ENCODE measurements around the gene ITSN2. TPM values are rescaled to one million over a fixed set of nuclear protein-coding genes. Genes with fewer than 3 reads are reported as not detected.

The ITSN2 gene
- total RNA-seq, 3 donors from 2014 or later, result 43.4 to 69.8 (median 46.5) TPM

GRCh38 chr2:24354395-24354794 lies 5.9 kb downstream of the ITSN2 start:
- H3K27ac ChIP-seq, result no peak overlapping the region
- no peaks in the 10 kb centered on the region for H3K9me3 ChIP-seq
- no peak overlapping the region for H3K4me3 ChIP-seq
- no peaks in the 10 kb centered on the region for H3K4me1 ChIP-seq
- no peak for DNase-seq (ENCODE audit: low spot score in 2 of 2)
- no peaks in the 10 kb centered on the region for H3K27me3 ChIP-seq
- no peaks in the 10 kb centered on the region for H3K36me3 ChIP-seq
- TF ChIP-seq CTCF (IDR thresholded peaks at IDR 0.05) (no peak), POLR2AphosphoS5 (IDR thresholded peaks at IDR 0.05) (no peak), POLR2A (IDR thresholded peaks at IDR 0.05) (no peak)
- intact Hi-C loops (cut with DNase I; ENCODE audit: low total_unique reads), result no loop called here

GRCh38 chr2:24353973-24354372 lies 6.4 kb downstream of the ITSN2 start:
- no peak for TF ChIP-seq POLR2AphosphoS5 (IDR thresholded peaks at IDR 0.05)
- no peak for TF ChIP-seq POLR2A (IDR thresholded peaks at IDR 0.05)
- TF ChIP-seq CTCF (IDR thresholded peaks at IDR 0.05), result no peak
- Histone ChIP-seq H3K4me1 (no peaks in the 10 kb centered on the region), H3K9me3 (no peaks in the 10 kb centered on the region), H3K4me3 (no peak overlapping the region), H3K27me3 (no peaks in the 10 kb centered on the region), H3K36me3 (no peaks in the 10 kb centered on the region), H3K27ac (no peak overlapping the region)
- intact Hi-C loops (cut with DNase I; ENCODE audit: low total_unique reads), result no loop called here
- DNase-seq (ENCODE audit: low spot score in 2 of 2), result no peak

GRCh38 chr2:24353364-24353763 lies 7.0 kb downstream of the ITSN2 start:
- Histone ChIP-seq H3K27me3 (no peaks in the 10 kb centered on the region), H3K36me3 (no peaks in the 10 kb centered on the region), H3K9me3 (no peaks in the 10 kb centered on the region), H3K27ac (no peak overlapping the region), H3K4me3 (no peak overlapping the region), H3K4me1 (no peaks in the 10 kb centered on the region)
- no peak for TF ChIP-seq POLR2AphosphoS5 (IDR thresholded peaks at IDR 0.05)
- TF ChIP-seq CTCF (IDR thresholded peaks at IDR 0.05), result no peak
- TF ChIP-seq POLR2A (IDR thresholded peaks at IDR 0.05), result no peak
- intact Hi-C loops (cut with DNase I; ENCODE audit: low total_unique reads), result no loop called here
- DNase-seq (ENCODE audit: low spot score in 2 of 2), result no peak

- Histone ChIP-seq H3K9me3 (no peaks in the 10 kb centered on the region), H3K27ac (no peak overlapping the region), H3K4me1 (no peaks in the 10 kb centered on the region), H3K4me3 (no peak overlapping the region), H3K36me3 (no peaks in the 10 kb centered on the region), H3K27me3 (no peaks in the 10 kb centered on the region)
- DNase-seq (ENCODE audit: low spot score in 2 of 2), result no peak
- intact Hi-C loops (cut with DNase I; ENCODE audit: low total_unique reads), result no loop called here
- TF ChIP-seq CTCF (IDR thresholded peaks at IDR 0.05), result no peak
- no peak for TF ChIP-seq POLR2A (IDR thresholded peaks at IDR 0.05)
- TF ChIP-seq POLR2AphosphoS5 (IDR thresholded peaks at IDR 0.05), result no peak
Observed at GRCh38 chr2:24352664-24353063, 7.7 kb downstream of the ITSN2 start.

GRCh38 chr2:24351981-24352380 lies 8.4 kb downstream of the ITSN2 start:
- Histone ChIP-seq H3K27me3 (no peaks in the 10 kb centered on the region), H3K9me3 (no peaks in the 10 kb centered on the region), H3K27ac (no peak overlapping the region), H3K36me3 (no peaks in the 10 kb centered on the region), H3K4me1 (no peaks in the 10 kb centered on the region), H3K4me3 (no peak overlapping the region)
- TF ChIP-seq POLR2A (IDR thresholded peaks at IDR 0.05), result no peak
- TF ChIP-seq CTCF (IDR thresholded peaks at IDR 0.05), result no peak
- no peak for TF ChIP-seq POLR2AphosphoS5 (IDR thresholded peaks at IDR 0.05)
- DNase-seq (ENCODE audit: low spot score in 2 of 2), result no peak
- intact Hi-C loops (cut with DNase I; ENCODE audit: low total_unique reads), result no loop called here

Data from breast epithelium (tissue), 4 donors.